Measurements from ENCODE around the gene MAVS. TPM values are rescaled to one million over a fixed set of nuclear protein-coding genes. Genes with fewer than 3 reads are reported as not detected.
"Not testable (repeated sequence)": the region's sequence is repeated elsewhere in the genome, so short reads cannot be mapped to it uniquely, and the experiment has no call there.

The MAVS gene
- total RNA-seq, 1 experiment from 2014 or later, result 23.4 TPM

DNA sequence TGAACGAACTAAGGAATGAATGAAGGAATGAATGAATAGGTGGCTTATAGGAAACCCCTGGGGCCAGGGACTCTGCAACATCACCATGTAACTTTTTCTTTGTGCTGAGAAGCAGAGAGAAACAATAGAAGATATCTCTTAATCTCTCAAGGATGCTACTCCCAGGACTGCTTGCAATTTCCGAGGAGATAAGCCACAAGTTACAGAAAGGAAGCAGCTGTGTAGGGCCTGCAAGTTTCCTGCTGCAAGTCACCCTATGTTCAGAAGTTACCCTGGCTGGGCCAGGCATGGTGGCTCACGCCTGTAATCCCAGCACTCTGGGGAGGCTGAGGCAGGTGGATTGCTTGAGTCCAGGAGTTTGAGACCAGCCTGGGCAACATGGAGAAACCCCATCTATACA lies 7.3 kb upstream of the MAVS start:
- no peak for DNase-seq (ENCODE audit: low spot score)
- H3K4me3 Mint-ChIP-seq, result no peak overlapping the region
- ChIA-PET POLR2A (no interaction called here), CTCF (interaction anchor here (0.8 kb wide), 1 partner anchor 53 kb away, joined by 3 read pairs; the partner anchor contains the start of gene CENPB)
- no peak for ATAC-seq
- no peaks in the 10 kb centered on the region for H3K36me3 Mint-ChIP-seq
- no peaks in the 10 kb centered on the region for H3K27me3 Mint-ChIP-seq (ENCODE audit: low read depth)
- no peaks in the 10 kb centered on the region for H3K9me3 Mint-ChIP-seq
- no peak overlapping the region for H3K27ac Mint-ChIP-seq
- H3K4me1 Mint-ChIP-seq, result peaks cover 3% of the 10 kb centered on the region; the same call in 1 of the 2 replicates
- TF ChIP-seq RORB (CRISPR knock-in tag; IDR thresholded peaks at IDR 0.05), result no peak
- no peak for TF ChIP-seq CBFB (CRISPR knock-in tag; IDR thresholded peaks at IDR 0.05; ENCODE audit: low read depth)
- TF ChIP-seq, protein P1, sequence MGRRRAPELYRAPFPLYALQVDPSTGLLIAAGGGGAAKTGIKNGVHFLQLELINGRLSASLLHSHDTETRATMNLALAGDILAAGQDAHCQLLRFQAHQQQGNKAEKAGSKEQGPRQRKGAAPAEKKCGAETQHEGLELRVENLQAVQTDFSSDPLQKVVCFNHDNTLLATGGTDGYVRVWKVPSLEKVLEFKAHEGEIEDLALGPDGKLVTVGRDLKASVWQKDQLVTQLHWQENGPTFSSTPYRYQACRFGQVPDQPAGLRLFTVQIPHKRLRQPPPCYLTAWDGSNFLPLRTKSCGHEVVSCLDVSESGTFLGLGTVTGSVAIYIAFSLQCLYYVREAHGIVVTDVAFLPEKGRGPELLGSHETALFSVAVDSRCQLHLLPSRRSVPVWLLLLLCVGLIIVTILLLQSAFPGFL (CRISPR knock-in tag; IDR thresholded peaks at IDR 0.05; ENCODE audit: borderline replicate concordance), result no peak
- TF ChIP-seq, protein P2, sequence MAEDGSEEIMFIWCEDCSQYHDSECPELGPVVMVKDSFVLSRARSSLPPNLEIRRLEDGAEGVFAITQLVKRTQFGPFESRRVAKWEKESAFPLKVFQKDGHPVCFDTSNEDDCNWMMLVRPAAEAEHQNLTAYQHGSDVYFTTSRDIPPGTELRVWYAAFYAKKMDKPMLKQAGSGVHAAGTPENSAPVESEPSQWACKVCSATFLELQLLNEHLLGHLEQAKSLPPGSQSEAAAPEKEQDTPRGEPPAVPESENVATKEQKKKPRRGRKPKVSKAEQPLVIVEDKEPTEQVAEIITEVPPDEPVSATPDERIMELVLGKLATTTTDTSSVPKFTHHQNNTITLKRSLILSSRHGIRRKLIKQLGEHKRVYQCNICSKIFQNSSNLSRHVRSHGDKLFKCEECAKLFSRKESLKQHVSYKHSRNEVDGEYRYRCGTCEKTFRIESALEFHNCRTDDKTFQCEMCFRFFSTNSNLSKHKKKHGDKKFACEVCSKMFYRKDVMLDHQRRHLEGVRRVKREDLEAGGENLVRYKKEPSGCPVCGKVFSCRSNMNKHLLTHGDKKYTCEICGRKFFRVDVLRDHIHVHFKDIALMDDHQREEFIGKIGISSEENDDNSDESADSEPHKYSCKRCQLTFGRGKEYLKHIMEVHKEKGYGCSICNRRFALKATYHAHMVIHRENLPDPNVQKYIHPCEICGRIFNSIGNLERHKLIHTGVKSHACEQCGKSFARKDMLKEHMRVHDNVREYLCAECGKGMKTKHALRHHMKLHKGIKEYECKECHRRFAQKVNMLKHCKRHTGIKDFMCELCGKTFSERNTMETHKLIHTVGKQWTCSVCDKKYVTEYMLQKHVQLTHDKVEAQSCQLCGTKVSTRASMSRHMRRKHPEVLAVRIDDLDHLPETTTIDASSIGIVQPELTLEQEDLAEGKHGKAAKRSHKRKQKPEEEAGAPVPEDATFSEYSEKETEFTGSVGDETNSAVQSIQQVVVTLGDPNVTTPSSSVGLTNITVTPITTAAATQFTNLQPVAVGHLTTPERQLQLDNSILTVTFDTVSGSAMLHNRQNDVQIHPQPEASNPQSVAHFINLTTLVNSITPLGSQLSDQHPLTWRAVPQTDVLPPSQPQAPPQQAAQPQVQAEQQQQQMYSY (CRISPR knock-in tag; IDR thresholded peaks at IDR 0.05), result no peak
- no peak for TF ChIP-seq ZNF138 (CRISPR knock-in tag; conservative IDR thresholded peaks at IDR 0.05)
- no peak for TF ChIP-seq NR2C2 (CRISPR knock-in tag; IDR thresholded peaks at IDR 0.05)
- TF ChIP-seq, protein P3, sequence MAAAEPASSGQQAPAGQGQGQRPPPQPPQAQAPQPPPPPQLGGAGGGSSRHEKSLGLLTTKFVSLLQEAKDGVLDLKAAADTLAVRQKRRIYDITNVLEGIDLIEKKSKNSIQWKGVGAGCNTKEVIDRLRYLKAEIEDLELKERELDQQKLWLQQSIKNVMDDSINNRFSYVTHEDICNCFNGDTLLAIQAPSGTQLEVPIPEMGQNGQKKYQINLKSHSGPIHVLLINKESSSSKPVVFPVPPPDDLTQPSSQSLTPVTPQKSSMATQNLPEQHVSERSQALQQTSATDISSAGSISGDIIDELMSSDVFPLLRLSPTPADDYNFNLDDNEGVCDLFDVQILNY (CRISPR knock-in tag; IDR thresholded peaks at IDR 0.05), result no peak
- TF ChIP-seq FOXP1 (CRISPR knock-in tag; IDR thresholded peaks at IDR 0.05; ENCODE audit: borderline replicate concordance), result no peak
- no peak for TF ChIP-seq GABPB1 (CRISPR knock-in tag; IDR thresholded peaks at IDR 0.05)
- no peak for TF ChIP-seq IRF2 (CRISPR knock-in tag; IDR thresholded peaks at IDR 0.05; ENCODE audit: borderline replicate concordance, low read depth)
- no peak for TF ChIP-seq ZNF671 (CRISPR knock-in tag; IDR thresholded peaks at IDR 0.05)
- TF ChIP-seq, protein P4, sequence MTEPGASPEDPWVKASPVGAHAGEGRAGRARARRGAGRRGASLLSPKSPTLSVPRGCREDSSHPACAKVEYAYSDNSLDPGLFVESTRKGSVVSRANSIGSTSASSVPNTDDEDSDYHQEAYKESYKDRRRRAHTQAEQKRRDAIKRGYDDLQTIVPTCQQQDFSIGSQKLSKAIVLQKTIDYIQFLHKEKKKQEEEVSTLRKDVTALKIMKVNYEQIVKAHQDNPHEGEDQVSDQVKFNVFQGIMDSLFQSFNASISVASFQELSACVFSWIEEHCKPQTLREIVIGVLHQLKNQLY (CRISPR knock-in tag; IDR thresholded peaks at IDR 0.05), result no peak
- TF ChIP-seq, protein P5, sequence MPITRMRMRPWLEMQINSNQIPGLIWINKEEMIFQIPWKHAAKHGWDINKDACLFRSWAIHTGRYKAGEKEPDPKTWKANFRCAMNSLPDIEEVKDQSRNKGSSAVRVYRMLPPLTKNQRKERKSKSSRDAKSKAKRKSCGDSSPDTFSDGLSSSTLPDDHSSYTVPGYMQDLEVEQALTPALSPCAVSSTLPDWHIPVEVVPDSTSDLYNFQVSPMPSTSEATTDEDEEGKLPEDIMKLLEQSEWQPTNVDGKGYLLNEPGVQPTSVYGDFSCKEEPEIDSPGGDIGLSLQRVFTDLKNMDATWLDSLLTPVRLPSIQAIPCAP (CRISPR knock-in tag; IDR thresholded peaks at IDR 0.05), result no peak
- no peak for TF ChIP-seq ZNF121 (CRISPR knock-in tag; IDR thresholded peaks at IDR 0.05)
- no peak for TF ChIP-seq MXD4 (CRISPR knock-in tag; IDR thresholded peaks at IDR 0.05; ENCODE audit: borderline replicate concordance)
- TF ChIP-seq TEAD4 (CRISPR knock-in tag; IDR thresholded peaks at IDR 0.05), result no peak
- TF ChIP-seq TCF7 (CRISPR knock-in tag; IDR thresholded peaks at IDR 0.05; ENCODE audit: low read depth), result no peak
- TF ChIP-seq KAT7 (CRISPR knock-in tag; IDR thresholded peaks at IDR 0.05; ENCODE audit: borderline replicate concordance), result no peak
- TF ChIP-seq ZNF317 (CRISPR knock-in tag; IDR thresholded peaks at IDR 0.05; ENCODE audit: borderline replicate concordance, low read depth), result no peak

DNA sequence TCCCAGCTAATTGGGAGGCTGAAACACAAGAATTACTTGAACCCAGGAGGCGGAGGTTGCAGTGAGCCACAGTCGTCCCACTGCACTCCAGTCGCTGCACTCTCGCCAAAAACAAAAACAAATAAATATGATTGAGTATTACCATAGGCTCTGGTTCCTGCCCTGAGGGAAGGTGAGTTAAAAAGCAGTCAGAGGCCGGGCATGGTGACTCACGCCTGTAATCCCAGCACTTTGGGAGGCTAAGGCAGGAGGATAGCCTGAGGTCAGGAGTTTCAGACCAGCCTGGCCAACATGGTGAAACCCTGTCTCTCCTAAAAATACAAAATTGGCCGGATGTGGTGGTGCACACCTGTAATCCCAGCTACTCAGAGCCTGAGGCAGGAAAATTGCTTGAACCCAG lies 6.4 kb upstream of the MAVS start:
- POLR2A ChIA-PET; H3K4me1 Mint-ChIP-seq; H3K27ac Mint-ChIP-seq; ATAC-seq; H3K9me3 Mint-ChIP-seq; H3K36me3 Mint-ChIP-seq; H3K27me3 Mint-ChIP-seq (ENCODE audit: low read depth); H3K4me3 Mint-ChIP-seq; DNase-seq (ENCODE audit: low spot score): not testable (repeated sequence)
- CTCF ChIA-PET, result interaction anchor here (1.7 kb wide), 1 partner anchor 19 kb away, joined by 5 read pairs; the partner anchor contains the start of gene AP5S1
